ENCODE results near the gene SCRT2.
A peak's percentile ranks its signal among the peaks of the same experiment; 100 is the strongest.

The SCRT2 gene

DNA sequence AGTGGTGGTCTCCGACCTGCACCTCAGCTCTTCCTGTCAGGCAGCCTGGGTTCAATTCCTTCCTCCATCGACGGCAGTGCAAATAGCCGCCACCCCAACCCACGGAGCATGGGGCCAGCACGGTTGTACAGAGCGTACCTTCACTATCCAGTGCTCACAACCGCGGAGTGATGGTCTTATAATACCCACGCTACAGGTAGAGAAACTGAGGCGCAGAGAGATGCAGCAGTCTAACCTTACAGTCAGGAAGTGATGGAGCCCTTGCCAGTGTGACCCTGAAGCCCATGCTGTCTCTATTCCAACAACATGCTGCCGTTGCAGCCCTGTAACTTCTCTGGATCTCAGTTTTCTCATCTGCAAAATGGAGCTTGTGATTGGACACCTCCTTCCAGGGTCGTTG, 11.0 kb downstream of the SCRT2 start:
- H3K36me3 ChIP-seq: no peaks in the 10 kb centered on the region
- no peak for TF ChIP-seq Cebpa-rat (IDR thresholded peaks at IDR 0.05)
- H3K4me3 ChIP-seq: no peak overlapping the region
- H3K9me3 ChIP-seq: no peaks in the 10 kb centered on the region
- no peak overlapping the region; the same call in 1 of the 2 replicates for H3K4me2 ChIP-seq
- no peaks in the 10 kb centered on the region for H4K20me1 ChIP-seq
- H3K9ac ChIP-seq: no peak overlapping the region
- peaks cover 30% of the 10 kb centered on the region for H3K27me3 ChIP-seq
- peaks cover 88% of the 10 kb centered on the region for H3K4me1 ChIP-seq
- no peak overlapping the region for H3K27ac ChIP-seq

GRCh38 chr20:664151-664550, 11.5 kb downstream of the SCRT2 start:
- Histone ChIP-seq H4K20me1 (no peaks in the 10 kb centered on the region), H3K27ac (no peak overlapping the region), H3K4me2 (no peak overlapping the region; the same call in 1 of the 2 replicates), H3K4me3 (no peak overlapping the region), H3K9ac (no peak overlapping the region), H3K4me1 (peaks cover 88% of the 10 kb centered on the region), H3K9me3 (no peaks in the 10 kb centered on the region), H3K36me3 (no peaks in the 10 kb centered on the region), H3K27me3 (peaks cover 30% of the 10 kb centered on the region)
- TF ChIP-seq Cebpa-rat (IDR thresholded peaks at IDR 0.05): no peak

DNA sequence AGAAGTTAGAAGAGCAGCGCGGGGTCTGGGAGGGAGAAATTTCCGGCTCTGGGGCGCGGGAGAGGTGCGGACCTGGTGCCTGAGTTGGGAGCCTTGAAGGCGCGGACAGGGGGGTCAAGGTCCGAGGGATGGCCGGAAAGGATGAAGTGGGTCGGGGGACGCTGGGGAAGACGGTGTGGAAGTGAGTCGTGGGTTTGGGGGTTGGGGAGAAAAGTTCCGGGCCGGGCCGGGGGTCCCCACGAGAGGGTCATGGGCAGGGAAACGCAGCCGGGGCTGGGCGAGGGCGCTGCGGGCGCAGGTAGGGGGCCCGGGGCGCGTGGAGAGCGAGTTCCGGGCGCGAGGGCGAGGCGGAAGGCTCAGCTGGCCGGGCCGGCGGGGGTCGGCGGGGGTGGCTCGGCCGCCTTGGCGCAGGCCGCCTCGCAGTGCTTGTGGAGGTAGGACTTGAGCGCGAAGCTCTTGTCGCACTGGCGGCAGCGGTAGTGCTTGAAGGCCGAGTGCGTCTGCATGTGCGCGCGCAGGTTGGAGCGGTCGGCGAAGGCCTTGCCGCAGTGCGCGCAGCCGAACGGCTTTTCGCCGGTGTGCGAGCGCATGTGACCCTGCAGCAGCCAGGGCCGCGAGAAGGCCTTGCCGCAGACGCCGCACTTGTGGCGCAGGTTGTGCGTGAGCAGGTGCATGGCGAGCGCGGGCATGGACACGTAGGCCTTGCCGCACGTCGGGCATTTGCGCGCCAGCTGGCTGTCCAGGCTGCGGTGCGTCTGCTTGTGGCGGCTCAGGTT, 12.1 kb downstream of the SCRT2 start:
- peaks cover 88% of the 10 kb centered on the region for H3K4me1 ChIP-seq

DNA sequence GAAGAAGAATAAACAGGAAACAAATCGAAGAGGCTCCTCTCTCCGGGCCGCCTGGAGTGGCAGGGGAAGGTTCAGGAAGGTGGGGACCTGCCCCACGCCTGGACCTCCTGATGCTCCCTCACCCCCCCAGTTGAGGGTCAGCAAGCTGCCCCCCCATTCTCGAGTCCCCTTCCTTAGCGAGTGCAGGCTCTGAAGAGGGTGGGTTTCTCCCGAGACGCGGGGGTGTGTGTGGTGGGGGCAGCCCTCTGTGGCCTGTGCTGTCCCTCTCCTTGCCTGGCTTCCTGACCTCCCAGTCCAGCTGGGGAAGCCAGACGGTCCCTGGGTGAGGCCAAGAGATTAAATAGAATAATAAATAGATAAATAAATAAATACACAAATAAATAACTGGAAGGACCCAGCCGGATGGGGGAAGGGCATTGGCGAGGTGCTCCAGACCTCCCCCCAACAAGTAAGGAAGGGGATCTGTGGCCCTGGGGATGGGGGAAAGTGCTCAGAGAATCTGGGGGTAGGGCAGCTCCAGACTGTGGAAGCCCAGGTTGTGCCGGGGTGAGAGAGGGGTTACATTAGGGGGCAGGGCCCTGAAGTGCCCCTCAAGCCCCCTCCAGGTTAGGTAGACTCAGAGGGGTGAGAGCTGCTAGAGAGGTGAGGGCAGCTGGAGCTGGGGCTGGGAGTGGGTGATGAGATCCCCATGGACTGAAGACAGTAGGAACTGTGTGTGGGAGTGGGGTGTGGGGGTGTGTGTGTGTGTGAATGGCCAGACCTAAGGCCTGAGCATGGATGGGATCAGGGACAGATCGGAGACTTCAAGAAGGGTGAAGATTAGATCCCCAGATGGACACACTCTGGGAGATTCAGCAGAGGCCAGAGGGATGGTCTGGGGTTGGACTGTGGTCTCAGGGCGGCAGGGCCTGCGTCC, 13.1 kb downstream of the SCRT2 start:
- Histone ChIP-seq H3K9ac (peak overlapping the region; percentile 69; the same call in 1 of the 2 replicates), H3K27ac (peak overlapping the region; percentile 55), H3K27me3 (peaks cover 30% of the 10 kb centered on the region)

More for the DNA sequence above, 12.1 kb downstream of the SCRT2 start:
- H3K4me3 ChIP-seq: no peak overlapping the region
- H4K20me1 ChIP-seq: no peaks in the 10 kb centered on the region
- no peak overlapping the region for H3K9ac ChIP-seq
- peak overlapping the region; percentile 96; the same call in 1 of the 2 replicates for H3K4me2 ChIP-seq
- no peak for TF ChIP-seq Cebpa-rat (IDR thresholded peaks at IDR 0.05)
- no peak overlapping the region for H3K27ac ChIP-seq
- peaks cover 30% of the 10 kb centered on the region for H3K27me3 ChIP-seq
- H3K36me3 ChIP-seq: no peaks in the 10 kb centered on the region
- no peaks in the 10 kb centered on the region for H3K9me3 ChIP-seq

GRCh38 chr20:661474-662270, 13.9 kb downstream of the SCRT2 start:
- Histone ChIP-seq H4K20me1 (no peaks in the 10 kb centered on the region), H3K4me3 (peak overlapping the region; percentile 44), H3K27me3 (peaks cover 30% of the 10 kb centered on the region), H3K4me2 (peak overlapping the region; percentile 96), H3K36me3 (no peaks in the 10 kb centered on the region), H3K4me1 (peaks cover 70% of the 10 kb centered on the region), H3K9ac (peak overlapping the region; percentile 69; the same call in 1 of the 2 replicates), H3K27ac (peak overlapping the region; percentile 55), H3K9me3 (no peaks in the 10 kb centered on the region)
- TF ChIP-seq Cebpa-rat (IDR thresholded peaks at IDR 0.05): no peak

More for the DNA sequence above, 13.1 kb downstream of the SCRT2 start:
- Histone ChIP-seq H3K4me3 (peak overlapping the region; percentile 44), H3K4me1 (peaks cover 79% of the 10 kb centered on the region), H3K9me3 (no peaks in the 10 kb centered on the region), H3K4me2 (peak overlapping the region; percentile 96), H3K36me3 (no peaks in the 10 kb centered on the region), H4K20me1 (no peaks in the 10 kb centered on the region)
- no peak for TF ChIP-seq Cebpa-rat (IDR thresholded peaks at IDR 0.05)

- Histone ChIP-seq H3K9ac (no peak overlapping the region), H4K20me1 (no peaks in the 10 kb centered on the region), H3K4me2 (peak overlapping the region; percentile 96), H3K27ac (no peak overlapping the region), H3K4me1 (peaks cover 55% of the 10 kb centered on the region), H3K4me3 (no peak overlapping the region), H3K27me3 (peaks cover 14% of the 10 kb centered on the region), H3K36me3 (no peaks in the 10 kb centered on the region), H3K9me3 (no peaks in the 10 kb centered on the region)
- no peak for TF ChIP-seq Cebpa-rat (IDR thresholded peaks at IDR 0.05)
Measured at GRCh38 chr20:658731-659291, 16.8 kb downstream of the SCRT2 start.

DNA sequence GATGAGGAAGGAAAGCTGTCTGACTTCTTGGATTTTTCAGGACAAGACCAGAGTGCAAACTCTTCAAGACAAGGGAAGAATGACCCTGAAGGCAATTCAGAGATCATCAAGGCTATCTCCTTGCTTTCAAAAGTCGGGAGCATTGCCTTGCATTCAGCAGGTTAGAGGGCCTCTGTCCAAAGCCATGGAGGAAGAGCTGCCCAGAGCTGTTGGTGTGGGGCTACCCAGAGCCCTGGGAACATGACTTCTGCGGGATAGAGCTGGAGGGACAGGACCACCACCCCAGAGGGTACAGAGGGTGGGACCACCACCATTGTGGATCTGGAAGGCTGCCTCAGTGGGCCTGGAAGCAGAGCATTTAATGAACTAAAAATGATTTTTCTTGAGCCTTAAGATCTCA, 17.4 kb downstream of the SCRT2 start:
- H3K27me3 ChIP-seq: peaks cover 8% of the 10 kb centered on the region
- peaks cover 56% of the 10 kb centered on the region for H3K4me1 ChIP-seq
- no peak overlapping the region for H3K9ac ChIP-seq
- H3K9me3 ChIP-seq: no peaks in the 10 kb centered on the region
- no peak overlapping the region for H3K4me3 ChIP-seq
- no peaks in the 10 kb centered on the region for H4K20me1 ChIP-seq
- H3K36me3 ChIP-seq: no peaks in the 10 kb centered on the region
- H3K4me2 ChIP-seq: no peak overlapping the region
- no peak for TF ChIP-seq Cebpa-rat (IDR thresholded peaks at IDR 0.05)
- H3K27ac ChIP-seq: no peak overlapping the region

GRCh38 chr20:655726-656624, 19.6 kb downstream of the SCRT2 start:
- Histone ChIP-seq H3K36me3 (no peaks in the 10 kb centered on the region), H3K4me1 (peaks cover 45% of the 10 kb centered on the region), H3K9ac (no peak overlapping the region), H3K4me2 (no peak overlapping the region), H3K4me3 (no peak overlapping the region), H3K27me3 (no peaks in the 10 kb centered on the region), H3K9me3 (no peaks in the 10 kb centered on the region), H3K27ac (no peak overlapping the region), H4K20me1 (no peaks in the 10 kb centered on the region)
- no peak for TF ChIP-seq Cebpa-rat (IDR thresholded peaks at IDR 0.05)

Measured in BLaER1 (cell line).